Neural progenitor cell (in vitro differentiated cells): ENCODE results near the gene USP33. TPM values are rescaled to one million over a fixed set of nuclear protein-coding genes. Genes with fewer than 3 reads are reported as not detected.
"Not testable (repeated sequence)": the region's sequence is repeated elsewhere in the genome, so short reads cannot be mapped to it uniquely, and the experiment has no call there.

Experiments used
- DNase-seq: peaks from one replicate; pipeline ENCODE4 v3.0.0-alpha.2; 2016; ENCODE audit warnings: low spot score
- H2AFZ ChIP-seq: fragments of 200-600 bp; sonication (generic); replicated peaks from 2 replicates; pipeline ENCODE4 v1.6.1; 2016; ENCODE audit warnings: antibody characterized with exemption
- H3F3A ChIP-seq: fragments of 200-600 bp; sonication (generic); 2 replicates; pipeline ENCODE4 v1.6.1; 2016; ENCODE audit warnings: antibody characterized with exemption, low read depth
- H3K27ac ChIP-seq: fragments of 200-600 bp; sonication (generic); 2 replicates; pipeline ENCODE4 v1.5.1; 2016; ENCODE audit warnings: mild to moderate bottlenecking
- H3K27me3 ChIP-seq: fragments of 200-600 bp; sonication (generic); 2 replicates; pipeline ENCODE4 v1.6.1; 2016; ENCODE audit warnings: mild to moderate bottlenecking, moderate library complexity
- H3K36me3 ChIP-seq: fragments of 200-600 bp; sonication (generic); 2 replicates; pipeline ENCODE4 v1.5.1; 2016
- H3K4me1 ChIP-seq: fragments of 200-600 bp; sonication (generic); 2 replicates; pipeline ENCODE4 v1.6.1; 2016; ENCODE audit warnings: mixed run types
- H3K4me2 ChIP-seq: fragments of 200-600 bp; sonication (generic); 2 replicates; pipeline ENCODE4 v1.6.1; 2016
- H3K4me3 ChIP-seq: fragments of 200-600 bp; sonication (generic); 2 replicates; pipeline ENCODE4 v1.5.1; 2016
- H3K79me2 ChIP-seq: fragments of 200-600 bp; sonication (generic); 2 replicates; pipeline ENCODE4 v1.6.1; 2016; ENCODE audit warnings: low read depth
- H3K9ac ChIP-seq: fragments of 200-600 bp; sonication (generic); 2 replicates; pipeline ENCODE4 v1.6.1; 2016
- H3K9me3 ChIP-seq: fragments of 200-600 bp; sonication (generic); 2 replicates; pipeline ENCODE4 v1.5.1; 2016; ENCODE audit warnings: low read depth
- H4K20me1 ChIP-seq: fragments of 200-600 bp; sonication (generic); 2 replicates; pipeline ENCODE4 v1.6.1; 2016; ENCODE audit warnings: low read depth
- H3K27ac Mint-ChIP-seq: 3 replicates; pipeline ENCODE4 v1.8.0; 2021; ENCODE audit warnings: mixed read lengths
- H3K27me3 Mint-ChIP-seq: 2 replicates; pipeline ENCODE4 v1.8.0; 2022; ENCODE audit warnings: low read depth, mild to moderate bottlenecking, inconsistent platforms, moderate library complexity, mixed read lengths; ENCODE audit not compliant: insufficient read depth
- H3K36me3 Mint-ChIP-seq: 3 replicates; pipeline ENCODE4 v1.8.0; 2021; ENCODE audit warnings: mixed read lengths
- H3K4me1 Mint-ChIP-seq: 3 replicates; pipeline ENCODE4 v1.8.0; 2021; ENCODE audit warnings: mixed read lengths
- H3K4me3 Mint-ChIP-seq: 3 replicates; pipeline ENCODE4 v1.8.0; 2021; ENCODE audit warnings: mild to moderate bottlenecking, moderate library complexity, mixed read lengths
- H3K9me3 Mint-ChIP-seq: 3 replicates; pipeline ENCODE4 v1.8.0; 2020; ENCODE audit warnings: mixed read lengths
- EZH2 ChIP-seq: fragments of 200-600 bp; sonication (generic); IDR thresholded peaks from 2 replicates; pipeline ENCODE4 v1.6.1; 2017; ENCODE audit warnings: antibody characterized with exemption, mild to moderate bottlenecking, moderate library complexity
- total RNA-seq: library from RNA; depleted of rRNA; stranded (reverse); fragments of >200 nt; gene quantifications from 2 replicates; pipeline ENCODE4 v1.2.3, GENCODE V29; 2015; ENCODE audit warnings: low replicate concordance

The USP33 gene
- total RNA-seq, 1 donor from 2014 or later = 132 TPM

DNA sequence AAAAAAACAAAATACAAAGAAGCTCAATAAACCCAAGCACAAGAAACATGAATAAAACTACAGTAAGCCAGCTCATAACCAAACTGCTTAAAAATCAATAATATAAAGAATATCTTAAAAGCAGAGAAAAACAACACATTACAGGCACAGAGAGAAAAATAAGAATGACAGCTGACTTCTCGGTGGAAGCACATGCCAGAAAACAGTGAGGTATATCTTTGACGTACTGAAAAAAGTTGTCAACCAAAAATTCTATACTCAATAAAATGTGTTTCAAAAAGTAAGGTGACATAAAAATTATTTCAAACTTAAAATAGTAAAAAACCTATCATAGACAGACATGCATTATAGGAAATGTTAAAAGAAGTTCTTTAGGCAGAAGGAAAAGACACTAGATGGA is 110.5 kb downstream of the USP33 start:
- no peak overlapping the region for H2AFZ ChIP-seq
- no peak for DNase-seq
- no peak overlapping the region for H3K27ac ChIP-seq
- H3K4me3 Mint-ChIP-seq = no peak overlapping the region
- no peak overlapping the region for H3K27ac Mint-ChIP-seq
- H3K4me1 Mint-ChIP-seq = no peaks in the 10 kb centered on the region
- H3K27me3 ChIP-seq = no peaks in the 10 kb centered on the region
- peaks cover 55% of the 10 kb centered on the region for H3K36me3 Mint-ChIP-seq
- H4K20me1 ChIP-seq = no peaks in the 10 kb centered on the region
- H3F3A ChIP-seq = no peaks in the 10 kb centered on the region
- no peak overlapping the region for H3K9ac ChIP-seq
- no peak overlapping the region for H3K4me2 ChIP-seq
- no peak overlapping the region for H3K4me3 ChIP-seq
- no peaks in the 10 kb centered on the region for H3K27me3 Mint-ChIP-seq
- TF ChIP-seq EZH2 = no peak
- H3K79me2 ChIP-seq = peaks cover 100% of the 10 kb centered on the region
- H3K36me3 ChIP-seq = peaks cover 21% of the 10 kb centered on the region
- no peaks in the 10 kb centered on the region for H3K4me1 ChIP-seq
- H3K9me3 Mint-ChIP-seq = peaks cover 49% of the 10 kb centered on the region
- H3K9me3 ChIP-seq = peaks cover 19% of the 10 kb centered on the region

DNA sequence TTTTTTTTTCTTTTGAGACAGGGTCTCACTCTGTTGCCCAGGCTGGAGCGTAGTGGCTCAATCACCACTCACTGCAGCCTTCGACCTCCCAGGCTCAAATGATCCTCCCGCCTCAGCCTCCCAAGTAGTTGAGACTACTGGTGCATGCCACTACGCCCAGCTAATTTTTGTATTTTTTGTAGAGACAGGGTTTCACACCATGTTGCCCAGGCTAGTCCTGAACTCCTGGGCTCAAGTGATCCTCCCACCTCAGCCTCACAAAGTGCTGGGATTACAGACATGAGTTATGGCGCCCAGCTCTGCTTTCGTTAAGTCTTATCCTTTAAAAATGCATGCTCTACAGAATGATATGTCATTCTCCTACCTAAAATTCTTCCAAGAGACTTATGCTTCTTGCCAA is 113.4 kb downstream of the USP33 start:
- H2AFZ ChIP-seq, H3K4me1 ChIP-seq, H3K27ac ChIP-seq, H4K20me1 ChIP-seq, H3K27me3 Mint-ChIP-seq, DNase-seq, H3K9ac ChIP-seq, H3K27ac Mint-ChIP-seq, H3K4me3 ChIP-seq, H3F3A ChIP-seq, H3K4me1 Mint-ChIP-seq, H3K4me3 Mint-ChIP-seq, H3K4me2 ChIP-seq, H3K27me3 ChIP-seq: not testable (repeated sequence)
- Histone ChIP-seq H3K79me2 (peaks cover 100% of the 10 kb centered on the region), H3K9me3 (peaks cover 19% of the 10 kb centered on the region), H3K36me3 (peaks cover 19% of the 10 kb centered on the region)
- Mint-ChIP-seq H3K36me3 (peaks cover 42% of the 10 kb centered on the region), H3K9me3 (peaks cover 34% of the 10 kb centered on the region)

Other genes starting within 250 kb of the USP33 start
- gene ZZZ3, start 77.2 kb downstream of the USP33 start, total RNA-seq = 85.1 and 106 TPM in 2 replicates
- 7.8 and 12.6 TPM in 2 replicates for gene MIGA1, start 19.8 kb upstream of the USP33 start, total RNA-seq
- 2.0 and 2.4 TPM in 2 replicates for gene NEXN, start 128.8 kb upstream of the USP33 start, total RNA-seq
- 353 and 491 TPM in 2 replicates for gene FUBP1, start 219.2 kb upstream of the USP33 start, total RNA-seq
- gene DNAJB4, start 245.1 kb upstream of the USP33 start, total RNA-seq = 37.5 and 40.6 TPM in 2 replicates